ENCODE measurements around the gene PTH2.
"Not testable (repeated sequence)": the region's sequence is repeated elsewhere in the genome, so short reads cannot be mapped to it uniquely, and the experiment has no call there.

- TF ChIP-seq POLR2AphosphoS5 (IDR thresholded peaks at IDR 0.05); CTCF (IDR thresholded peaks at IDR 0.05 in 8 of 11, conservative IDR thresholded peaks at IDR 0.05 in 3 of 11): not testable (repeated sequence)
These were observed 21.0 kb upstream of the PTH2 start for GRCh38 chr19:49444100-49444700.
